Activated effector memory CD4-positive, alpha-beta T cell treated with Interleukin-2 at 50 U/mL for 16 hours (primary cell): ENCODE measurements around the gene UTS2R.
A peak's percentile ranks its signal among the peaks of the same experiment; 100 is the strongest.

ENCODE experiments used
- DNase-seq: peaks from one replicate; pipeline ENCODE4 v3.0.0-alpha.2; 2020

UTS2R gene

GRCh38 chr17:82390860-82391435, 19.4 kb downstream of the UTS2R start:
- no peak for DNase-seq

- DNase-seq = no peak
These were observed 20.0 kb downstream of the UTS2R start for GRCh38 chr17:82391496-82392066.

GRCh38 chr17:82392209-82392920, 20.8 kb downstream of the UTS2R start:
- no peak for DNase-seq

- DNase-seq = no peak
These were observed 21.4 kb downstream of the UTS2R start for GRCh38 chr17:82392941-82393340.

GRCh38 chr17:82394278-82394677, 22.7 kb downstream of the UTS2R start:
- no peak for DNase-seq

- DNase-seq = no peak
These were observed 25.3 kb downstream of the UTS2R start for GRCh38 chr17:82396601-82397435.

GRCh38 chr17:82397449-82398335, 26.1 kb downstream of the UTS2R start:
- no peak for DNase-seq

- DNase-seq = no peak
These were observed 27.5 kb downstream of the UTS2R start for GRCh38 chr17:82399041-82399441.

- no peak for DNase-seq
These were observed 28.1 kb downstream of the UTS2R start for GRCh38 chr17:82399601-82400101.

GRCh38 chr17:82400206-82400605, 28.6 kb downstream of the UTS2R start:
- no peak for DNase-seq

GRCh38 chr17:82400830-82401229, 29.3 kb downstream of the UTS2R start:
- DNase-seq = peak; percentile 41

- DNase-seq = no peak
These were observed 31.3 kb downstream of the UTS2R start for GRCh38 chr17:82402865-82403264.

GRCh38 chr17:82403662-82404660, 32.4 kb downstream of the UTS2R start:
- DNase-seq = no peak

GRCh38 chr17:82405051-82405450, 33.5 kb downstream of the UTS2R start:
- no peak for DNase-seq

- no peak for DNase-seq
These were observed 34.6 kb downstream of the UTS2R start for GRCh38 chr17:82406131-82406671.

- no peak for DNase-seq
These were observed 35.7 kb downstream of the UTS2R start for GRCh38 chr17:82407255-82407654.

- DNase-seq = no peak
These were observed 36.8 kb downstream of the UTS2R start for GRCh38 chr17:82408288-82408937.

GRCh38 chr17:82408938-82409318, 37.4 kb downstream of the UTS2R start:
- no peak for DNase-seq

- no peak for DNase-seq
These were observed 38.6 kb downstream of the UTS2R start for GRCh38 chr17:82410014-82410716.
